DOHH2 (cell line): Measurements from ENCODE around the gene SLC25A33.

Source experiments
- EZH2phosphoT487 ChIP-seq: fragments of 200-600 bp; sonication (generic); IDR thresholded peaks from 2 replicates; pipeline ENCODE4 v1.6.1; 2017; ENCODE audit warnings: borderline replicate concordance, mild to moderate bottlenecking, antibody characterized with exemption, low read length, moderate library complexity, mixed read lengths
- TF ChIP-seq, protein P1 (sequence below): fragments of 200-600 bp; sonication (generic); IDR thresholded peaks from one replicate; pipeline ENCODE4 v1.5.1; 2014; ENCODE audit warnings: antibody characterized with exemption, mild to moderate bottlenecking, low read depth, low read length; ENCODE audit not compliant: poor library complexity, severe bottlenecking

DNA sequence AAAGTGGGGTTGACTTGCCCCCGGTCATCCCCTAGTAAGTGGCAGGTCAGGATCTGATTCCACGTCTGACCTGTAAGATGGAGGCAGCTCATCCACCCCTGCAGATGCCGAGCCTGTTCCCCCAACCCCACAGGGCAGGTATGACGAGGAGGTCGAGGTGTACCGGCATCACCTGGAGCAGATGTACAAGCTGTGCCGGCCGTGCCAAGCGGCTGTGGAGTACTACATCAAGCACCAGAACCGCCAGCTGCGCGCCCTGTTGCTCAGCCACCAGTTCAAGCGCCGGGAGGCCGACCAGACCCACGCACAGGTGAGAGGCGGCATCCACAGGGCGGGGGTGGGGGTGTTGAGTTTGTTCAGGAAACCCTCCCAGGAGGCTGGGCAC, 59.0 kb downstream of the SLC25A33 start:
- TF ChIP-seq, protein P1, sequence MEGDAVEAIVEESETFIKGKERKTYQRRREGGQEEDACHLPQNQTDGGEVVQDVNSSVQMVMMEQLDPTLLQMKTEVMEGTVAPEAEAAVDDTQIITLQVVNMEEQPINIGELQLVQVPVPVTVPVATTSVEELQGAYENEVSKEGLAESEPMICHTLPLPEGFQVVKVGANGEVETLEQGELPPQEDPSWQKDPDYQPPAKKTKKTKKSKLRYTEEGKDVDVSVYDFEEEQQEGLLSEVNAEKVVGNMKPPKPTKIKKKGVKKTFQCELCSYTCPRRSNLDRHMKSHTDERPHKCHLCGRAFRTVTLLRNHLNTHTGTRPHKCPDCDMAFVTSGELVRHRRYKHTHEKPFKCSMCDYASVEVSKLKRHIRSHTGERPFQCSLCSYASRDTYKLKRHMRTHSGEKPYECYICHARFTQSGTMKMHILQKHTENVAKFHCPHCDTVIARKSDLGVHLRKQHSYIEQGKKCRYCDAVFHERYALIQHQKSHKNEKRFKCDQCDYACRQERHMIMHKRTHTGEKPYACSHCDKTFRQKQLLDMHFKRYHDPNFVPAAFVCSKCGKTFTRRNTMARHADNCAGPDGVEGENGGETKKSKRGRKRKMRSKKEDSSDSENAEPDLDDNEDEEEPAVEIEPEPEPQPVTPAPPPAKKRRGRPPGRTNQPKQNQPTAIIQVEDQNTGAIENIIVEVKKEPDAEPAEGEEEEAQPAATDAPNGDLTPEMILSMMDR: no peak
- no peak for TF ChIP-seq EZH2phosphoT487
